DMS79 treated with DMSO at 0.1 percent for 48 hours (cell line): ENCODE results near the gene TANGO6.

Source experiments
- DNase-seq: peaks from one replicate; lab custom pipeline; 2025; lab: John Stamatoyannopoulos, UW

Gene TANGO6

DNA sequence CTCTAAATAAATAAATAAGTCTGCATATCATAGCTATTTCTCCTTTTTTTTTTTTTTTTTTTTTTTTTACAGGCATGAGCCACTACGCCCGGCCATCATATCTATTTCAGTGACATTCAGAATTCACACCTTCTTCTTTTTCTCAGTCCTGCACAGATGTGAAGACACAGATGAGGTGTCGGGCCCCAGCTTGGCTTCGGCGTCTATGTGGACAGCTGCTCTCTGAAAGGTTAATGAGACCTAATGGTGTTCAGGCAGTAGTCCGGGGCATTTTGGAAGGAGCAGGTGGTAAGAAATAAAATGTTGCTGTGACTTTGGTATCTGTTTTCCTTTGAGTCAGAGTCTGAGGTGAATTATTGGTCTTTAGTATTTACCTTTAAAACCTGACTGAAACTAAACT is 23.6 kb downstream of the TANGO6 start:
- DNase-seq = no peak

DNA sequence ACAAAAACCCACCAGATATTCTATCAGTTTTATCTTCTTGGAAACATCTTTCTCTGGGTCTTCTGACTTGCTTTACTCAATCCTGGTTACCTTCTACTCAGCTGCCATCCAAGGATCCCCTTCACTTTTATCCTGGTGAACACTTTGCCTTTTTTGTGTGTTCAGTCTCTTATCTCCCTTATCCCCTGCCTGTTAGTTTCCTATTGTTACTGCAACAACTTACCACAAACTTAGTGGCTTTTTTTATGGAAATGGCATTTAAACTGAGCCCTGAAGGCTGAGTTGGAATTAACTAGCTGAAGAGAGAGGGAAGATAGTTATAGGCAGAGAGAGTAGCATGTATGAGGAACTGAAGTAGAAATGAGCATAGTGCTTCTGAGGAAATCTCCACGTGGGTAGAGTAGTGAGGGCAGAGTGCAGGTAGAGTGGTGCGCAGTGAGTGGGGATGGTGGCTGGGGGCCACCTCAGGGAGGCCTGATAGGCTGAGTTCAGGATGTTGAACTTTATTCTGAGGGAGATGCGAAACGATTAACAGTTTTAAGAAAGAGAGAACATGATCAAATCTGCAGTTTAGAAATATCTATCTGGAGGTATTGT is 26.3 kb downstream of the TANGO6 start:
- DNase-seq = no peak

DNA sequence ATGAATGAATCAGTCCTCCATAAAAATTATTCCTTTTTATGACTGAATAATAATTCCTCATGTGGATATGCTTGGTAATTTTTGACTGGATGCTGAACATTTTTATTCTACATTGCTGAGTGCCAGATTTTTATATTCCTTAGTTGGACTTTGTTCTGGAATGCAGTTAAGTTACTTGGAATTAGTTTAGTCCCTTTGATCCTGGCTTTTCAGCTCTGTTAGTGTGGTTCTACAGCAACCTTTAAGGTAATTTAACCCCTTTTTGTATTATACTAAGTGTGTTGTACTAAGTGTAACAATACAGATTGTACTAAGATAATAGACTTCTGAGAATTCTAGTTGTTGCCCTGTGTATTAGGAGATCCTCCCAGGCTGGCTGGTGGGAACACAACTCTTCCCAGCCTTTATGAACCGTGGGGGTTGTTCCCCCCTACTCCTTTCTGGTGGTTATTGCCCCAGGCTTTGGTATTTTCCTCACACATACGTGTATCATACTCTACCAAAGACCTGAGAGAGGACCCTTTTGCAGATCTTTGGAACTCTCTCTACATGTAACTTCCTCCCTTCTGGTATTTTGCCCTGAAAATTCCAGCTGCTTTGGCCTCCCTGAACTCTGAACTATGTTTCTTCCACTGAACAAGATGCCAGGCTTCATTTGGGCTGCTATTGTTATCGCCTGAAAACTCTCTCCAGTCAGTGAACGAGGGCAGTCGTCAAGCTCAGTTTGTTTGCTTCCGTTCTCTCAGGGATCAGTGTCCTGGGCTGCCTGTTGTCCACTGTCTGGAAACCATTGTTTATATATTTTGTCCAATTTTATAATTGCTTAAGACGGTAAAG is 30.5 kb downstream of the TANGO6 start:
- DNase-seq = no peak

DNA sequence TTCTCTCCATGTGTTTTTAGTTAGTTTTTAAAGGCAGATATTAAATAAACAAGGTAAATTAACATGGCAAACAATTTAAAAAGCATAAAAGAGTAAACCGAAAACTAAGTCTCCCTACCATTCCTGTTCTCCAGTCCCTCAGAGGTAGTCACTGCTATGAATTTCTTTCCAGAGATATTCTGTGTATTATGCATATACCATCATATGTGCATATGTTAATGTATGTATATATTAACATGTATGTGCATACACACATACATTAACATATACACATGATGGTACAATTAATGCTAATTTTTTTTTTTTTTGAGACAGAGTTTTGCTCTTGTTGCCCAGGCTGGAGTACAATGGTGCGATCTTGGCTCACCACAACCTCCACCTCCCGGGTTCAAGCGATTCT is 32.5 kb downstream of the TANGO6 start:
- no peak for DNase-seq

DNA sequence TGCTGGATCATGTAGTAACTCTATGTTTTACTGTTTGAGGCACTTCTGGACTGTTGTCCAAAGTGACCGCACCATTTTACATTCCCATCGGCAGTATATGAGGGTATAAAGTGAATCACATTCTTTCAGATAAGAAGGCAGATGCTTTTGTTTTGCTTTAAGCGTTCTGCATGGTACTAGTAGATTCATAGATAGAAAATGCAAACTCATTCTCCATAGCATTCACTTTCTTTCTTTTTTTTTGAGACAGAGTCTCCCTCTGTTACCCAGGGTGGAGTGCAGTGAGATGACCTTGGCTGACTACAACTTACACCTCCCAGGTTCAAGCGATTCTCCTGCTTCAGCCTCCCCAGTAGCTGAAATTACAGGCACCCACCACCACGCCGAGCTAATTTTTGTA is 40.4 kb downstream of the TANGO6 start:
- DNase-seq = no peak

DNA sequence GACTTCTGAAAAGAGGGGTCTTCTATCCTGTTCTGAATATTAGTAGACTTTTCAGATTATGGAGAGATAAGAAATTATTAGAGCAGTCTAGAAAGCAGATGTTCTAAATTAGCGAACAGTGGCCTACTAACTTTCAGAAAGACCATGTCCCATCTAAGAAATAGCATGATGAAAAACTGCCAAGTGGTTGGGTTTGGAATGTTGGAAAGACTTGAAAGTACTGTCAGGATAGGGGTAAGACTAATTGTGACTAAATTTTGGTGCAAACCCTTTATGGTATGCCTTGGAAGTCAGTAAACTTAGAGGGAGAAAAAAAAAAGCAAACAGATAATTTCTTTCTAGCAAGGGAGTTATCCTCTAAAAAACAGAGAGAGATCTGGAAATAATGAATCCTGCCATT is 41.1 kb downstream of the TANGO6 start:
- DNase-seq = no peak

DNA sequence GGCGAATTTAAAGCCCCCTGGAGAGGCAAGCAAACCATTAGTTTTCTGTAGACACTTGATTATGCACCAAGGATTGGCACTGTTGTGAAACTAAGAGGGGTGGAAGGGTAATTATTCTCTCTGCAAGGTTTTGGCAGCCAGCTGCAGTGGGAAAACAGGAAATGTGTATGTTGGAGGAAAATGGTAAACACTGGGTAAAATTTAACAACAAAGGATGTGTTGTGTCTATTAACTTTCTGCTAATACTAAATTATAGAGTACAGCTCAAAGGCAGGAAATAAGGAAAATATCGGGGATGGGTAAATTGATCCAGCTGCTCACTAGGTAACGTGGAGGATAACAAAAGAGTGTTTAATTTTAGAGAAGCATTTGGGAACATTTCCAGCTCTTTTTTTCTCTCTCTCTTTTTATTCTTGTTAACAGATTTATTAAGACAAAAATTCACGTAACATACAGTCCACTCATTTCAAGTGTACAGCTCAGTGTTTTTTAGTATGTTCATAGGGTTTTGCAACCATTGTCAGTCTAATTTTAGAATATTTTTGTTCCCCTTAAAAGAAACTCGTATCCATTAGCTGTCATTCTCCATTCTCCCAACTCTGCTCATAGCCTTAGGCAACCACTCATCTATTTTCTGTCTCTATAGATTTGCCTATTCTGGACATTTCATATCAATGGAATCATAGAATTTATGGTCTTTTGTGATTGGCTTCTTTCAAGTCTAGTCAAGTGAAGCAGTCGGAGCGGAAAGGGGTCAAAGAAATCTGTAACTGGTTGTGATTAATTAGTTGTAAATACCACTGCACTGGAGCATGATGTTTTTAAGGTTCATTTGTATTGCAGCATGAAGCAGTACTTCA is 41.8 kb downstream of the TANGO6 start:
- DNase-seq = peak; percentile 69

DNA sequence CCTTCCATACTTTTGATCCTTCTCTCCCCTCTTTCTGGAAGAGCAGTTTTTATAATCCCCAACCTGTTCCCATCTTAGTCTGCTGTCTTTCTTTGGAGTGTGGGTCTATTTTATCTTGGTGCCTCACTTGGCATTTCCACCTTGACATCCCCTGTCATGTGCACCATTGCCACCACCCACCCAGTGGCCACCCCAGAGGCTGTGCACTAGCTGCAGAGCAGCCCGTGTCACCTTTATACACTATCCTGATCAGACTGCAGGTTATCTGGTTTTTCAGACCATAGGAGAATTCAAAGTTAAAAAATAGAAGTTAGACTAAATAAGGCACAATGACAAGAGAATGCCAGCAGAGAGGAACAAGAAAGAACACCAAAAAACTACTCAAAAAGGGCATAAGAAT is 43.8 kb downstream of the TANGO6 start:
- DNase-seq = no peak

DNA sequence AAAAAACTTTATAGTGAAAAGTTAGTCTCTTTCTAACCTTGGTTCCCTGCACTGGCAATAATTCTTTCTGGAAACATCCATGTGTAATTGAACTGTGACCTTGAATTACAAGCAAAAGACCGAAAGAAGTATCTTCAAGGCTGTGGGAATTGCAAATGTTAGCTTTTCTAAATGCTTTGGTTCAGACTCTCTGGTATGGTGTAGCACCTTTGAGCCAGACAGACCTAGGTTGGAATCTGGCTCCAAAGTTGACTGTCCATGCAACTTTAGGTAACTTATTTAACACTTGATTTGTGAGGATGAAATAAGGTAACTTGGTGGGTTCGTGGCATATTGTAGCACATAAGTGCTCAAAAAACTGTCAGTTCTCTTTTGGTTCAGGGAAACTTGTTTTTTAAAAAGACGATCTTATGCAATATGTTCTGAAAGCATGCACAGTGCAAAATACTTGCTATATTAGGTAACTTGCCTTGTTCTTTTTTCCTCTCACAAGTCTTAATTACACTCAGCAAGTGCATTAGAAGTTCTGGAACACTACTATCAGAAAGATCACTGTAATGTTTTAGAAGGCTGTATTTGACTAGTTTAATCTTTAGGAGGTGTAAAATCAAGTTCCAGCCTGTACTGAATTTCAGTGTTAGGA is 46.3 kb downstream of the TANGO6 start:
- DNase-seq = no peak

DNA sequence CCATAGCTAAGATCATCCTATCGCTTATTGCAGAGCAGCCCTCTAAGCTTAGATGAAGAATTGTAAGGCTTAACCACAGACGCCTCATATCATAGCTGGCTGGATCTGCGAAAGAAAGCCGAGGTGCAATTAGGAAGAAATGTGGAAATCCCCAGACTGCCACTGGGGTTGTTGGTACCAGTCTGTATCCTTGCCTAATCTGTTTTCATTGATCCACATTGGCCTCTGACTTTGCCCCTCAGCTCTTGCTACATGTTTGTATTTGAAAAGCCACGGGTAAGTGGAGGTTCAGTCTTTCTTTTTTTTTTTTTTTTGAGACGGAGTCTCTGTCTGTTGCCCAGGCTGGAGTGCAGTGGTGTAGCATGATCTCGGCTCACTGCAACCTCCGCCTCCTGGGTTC is 48.9 kb downstream of the TANGO6 start:
- DNase-seq = no peak

DNA sequence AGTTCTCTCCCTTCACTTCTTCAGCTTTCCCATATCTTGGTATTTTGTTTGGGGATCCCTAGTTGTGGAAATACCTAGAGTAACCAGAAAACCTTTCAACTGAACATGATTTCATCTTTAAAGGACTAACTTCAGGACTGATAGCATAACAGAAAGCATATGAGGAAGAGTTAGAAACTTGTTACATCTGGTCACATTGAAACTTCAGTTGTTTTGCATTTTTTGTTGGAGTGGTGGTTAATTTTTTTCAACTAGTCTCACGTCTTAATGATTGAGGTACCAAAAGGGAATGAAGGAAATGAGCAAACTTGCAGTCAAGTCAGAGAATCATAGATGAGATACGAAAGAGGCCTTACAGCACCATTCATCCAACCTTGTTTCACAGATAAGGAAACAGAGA is 49.6 kb downstream of the TANGO6 start:
- DNase-seq = no peak

DNA sequence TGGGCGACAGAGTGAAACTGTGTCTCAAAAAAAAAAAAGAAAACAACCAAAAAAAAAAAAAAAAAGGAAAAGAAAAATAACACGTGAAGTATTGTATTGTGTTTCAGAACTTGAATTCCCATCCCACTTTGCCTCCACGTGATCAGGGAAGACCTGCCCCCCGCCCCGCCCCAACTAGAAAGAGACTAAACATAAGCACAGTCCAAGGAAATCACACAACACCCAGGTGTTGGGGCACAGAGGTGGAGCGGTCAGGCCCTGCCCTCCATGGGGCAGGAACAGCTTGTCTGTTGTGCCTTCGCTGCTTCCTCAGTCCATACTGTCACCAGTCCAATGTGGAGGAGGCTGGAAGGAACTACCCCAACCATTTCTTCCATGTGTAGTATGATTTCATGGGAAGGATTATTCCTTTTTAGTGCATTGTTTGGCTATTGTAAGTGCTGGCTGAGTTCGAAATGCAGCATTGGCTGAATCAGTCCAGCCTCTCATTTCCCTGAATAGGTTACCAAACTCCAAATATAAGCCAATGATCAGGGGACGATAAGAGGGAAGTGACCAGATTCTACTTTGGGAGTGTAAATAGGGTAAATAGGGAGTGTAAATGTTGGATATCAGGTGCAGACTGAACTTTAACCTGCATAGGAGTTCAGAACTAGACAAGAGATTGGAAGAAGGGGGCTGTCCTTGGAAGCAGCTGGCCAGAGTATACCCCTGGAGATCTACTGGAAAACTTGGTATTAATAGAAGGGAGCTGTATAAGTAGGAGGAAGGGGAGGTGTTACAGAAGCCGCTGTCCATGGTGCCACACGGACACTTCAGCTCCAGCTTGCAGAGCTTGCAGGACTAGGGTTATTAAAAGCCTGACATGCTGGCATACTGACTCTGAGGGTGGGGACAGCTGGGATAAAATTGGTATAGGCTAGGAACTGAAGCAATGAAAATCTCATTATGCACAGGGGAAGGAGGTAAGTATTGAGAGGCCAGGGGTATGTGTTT is 50.7 kb downstream of the TANGO6 start:
- no peak for DNase-seq

DNA sequence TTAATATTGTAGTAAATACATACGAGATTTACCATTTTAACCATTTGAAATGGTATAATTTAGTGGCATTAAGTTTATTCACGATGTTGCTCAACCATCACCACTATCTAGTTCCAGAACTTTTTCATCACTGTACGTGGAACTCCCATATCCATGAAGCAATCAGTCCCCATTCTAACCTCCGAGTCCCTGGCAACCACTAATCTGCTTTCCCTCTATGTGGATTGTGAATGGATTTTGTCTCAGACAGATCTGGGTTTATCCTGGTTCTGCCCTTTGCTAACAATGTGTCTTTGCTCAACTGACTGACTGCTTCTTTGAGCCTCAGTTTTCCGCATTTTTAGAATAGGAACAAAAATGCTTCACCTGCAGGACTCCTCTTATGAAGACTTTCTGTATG is 51.4 kb downstream of the TANGO6 start:
- no peak for DNase-seq

DNA sequence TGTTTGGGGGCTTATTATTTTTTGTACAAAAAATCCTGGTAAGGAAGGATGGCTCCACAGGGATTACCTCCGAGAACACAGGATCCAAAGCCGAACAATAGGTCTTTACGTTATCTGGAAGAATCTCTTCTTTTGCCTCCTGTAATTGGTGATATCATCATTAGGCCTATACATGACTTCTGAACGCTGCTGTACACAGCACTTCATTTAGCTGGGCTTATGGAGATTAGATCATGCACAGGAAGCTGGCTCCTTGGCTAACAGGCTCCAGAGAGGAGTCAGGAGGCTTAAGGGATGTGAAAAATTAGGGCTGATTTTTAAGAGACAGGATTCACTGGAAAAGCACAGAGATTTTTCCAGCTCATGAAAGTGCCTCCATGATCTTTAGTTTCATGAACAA is 54.7 kb downstream of the TANGO6 start:
- no peak for DNase-seq

DNA sequence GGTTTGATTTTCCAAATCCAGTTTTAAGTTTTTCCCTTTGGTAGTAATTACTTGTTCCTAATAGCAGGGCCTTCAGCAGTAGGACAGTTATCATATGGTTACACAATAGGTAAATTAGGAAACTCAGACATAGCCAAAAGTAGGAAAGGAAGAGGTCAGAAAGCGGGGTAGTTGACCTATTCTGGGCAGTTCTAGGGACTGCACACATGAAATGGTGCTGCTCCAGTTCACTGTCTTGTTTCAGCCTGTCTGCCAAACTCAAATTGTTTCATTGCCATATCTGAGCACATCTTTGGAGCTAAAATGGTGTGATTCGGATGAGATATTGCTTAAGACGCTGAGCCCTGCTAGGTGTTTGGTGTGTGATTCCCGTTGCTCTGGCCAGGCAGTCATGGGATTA is 56.7 kb downstream of the TANGO6 start:
- DNase-seq = no peak

DNA sequence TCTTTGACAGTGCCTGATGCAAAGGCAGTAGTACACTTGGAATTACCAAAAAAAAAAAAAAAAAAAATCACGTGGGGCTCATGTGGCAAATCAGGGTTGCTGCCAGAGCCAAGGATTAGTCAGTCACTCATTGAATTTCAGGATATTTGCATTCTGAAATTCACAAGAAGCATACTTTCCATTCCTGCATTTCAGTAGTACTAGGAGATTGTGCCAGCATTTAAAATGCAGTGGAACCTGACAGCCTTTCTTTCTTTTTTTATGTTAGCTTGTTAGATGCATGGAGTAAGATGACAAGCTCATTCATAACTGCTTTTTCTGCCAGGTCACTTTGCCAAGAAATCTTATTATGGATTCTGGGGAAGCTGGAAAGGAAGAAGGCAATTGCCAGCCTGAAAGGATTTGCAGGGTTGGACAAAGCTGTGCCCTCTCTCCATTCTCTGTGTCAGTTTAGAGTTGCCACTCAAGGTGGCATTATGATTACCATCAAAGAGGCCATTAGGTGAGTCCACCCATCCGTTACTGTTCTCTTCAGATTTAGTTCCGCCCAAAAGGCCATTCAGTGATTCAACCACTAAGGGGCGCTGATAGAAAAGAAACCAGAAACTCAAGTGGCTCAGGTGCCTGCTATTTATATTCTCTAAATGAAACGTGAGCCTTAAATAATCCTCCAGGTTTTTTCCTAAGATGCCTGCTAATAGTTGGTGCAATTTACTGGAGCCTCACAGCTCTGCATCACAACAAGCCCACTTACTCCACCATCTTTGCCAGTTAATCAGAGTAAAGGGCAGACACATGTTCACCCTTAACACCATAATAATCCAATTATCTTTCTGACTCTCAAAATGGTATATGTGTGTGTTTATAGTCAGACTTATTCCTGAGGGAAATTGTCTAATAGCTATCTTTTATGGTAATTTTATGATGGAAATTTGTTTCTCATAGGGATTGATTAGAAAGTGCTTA is 59.0 kb downstream of the TANGO6 start:
- peak; percentile 93 for DNase-seq

DNA sequence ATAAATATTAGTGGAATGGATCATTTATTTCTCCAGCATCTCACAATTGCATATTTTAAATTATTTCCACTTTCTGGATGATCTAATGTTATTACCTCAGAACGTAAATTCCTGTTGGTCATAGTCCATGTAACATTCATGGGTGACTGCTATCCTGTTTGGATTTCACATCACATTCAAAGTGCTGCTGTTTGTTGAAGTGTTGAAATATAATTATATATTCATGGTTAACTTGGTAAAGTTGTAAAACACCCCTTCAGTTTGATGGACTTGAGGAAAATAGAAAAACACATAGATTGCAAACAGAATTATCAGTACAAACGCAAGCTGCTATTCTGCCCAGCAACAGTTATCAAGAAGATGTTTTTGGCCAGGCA is 59.6 kb downstream of the TANGO6 start:
- DNase-seq = peak; percentile 63

DNA sequence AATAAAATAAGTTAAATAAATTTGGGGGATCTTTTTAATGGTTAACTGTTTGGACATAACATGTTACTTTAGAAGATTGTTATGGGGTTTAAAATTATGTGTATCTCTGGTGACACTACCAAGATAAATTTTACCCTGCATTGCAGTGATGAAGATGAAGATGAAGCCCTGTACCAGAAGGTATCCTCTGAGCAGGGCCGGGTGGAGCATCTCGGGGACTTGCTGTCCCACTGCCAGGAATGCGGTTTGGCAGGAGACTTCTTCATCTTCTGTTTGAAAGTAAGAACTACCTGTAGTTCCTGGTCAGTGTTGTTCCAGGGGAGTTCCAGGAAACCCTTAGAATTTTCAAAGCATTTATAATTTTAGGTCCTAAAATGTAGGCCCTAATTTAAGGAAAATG is 64.0 kb downstream of the TANGO6 start:
- DNase-seq = no peak

DNA sequence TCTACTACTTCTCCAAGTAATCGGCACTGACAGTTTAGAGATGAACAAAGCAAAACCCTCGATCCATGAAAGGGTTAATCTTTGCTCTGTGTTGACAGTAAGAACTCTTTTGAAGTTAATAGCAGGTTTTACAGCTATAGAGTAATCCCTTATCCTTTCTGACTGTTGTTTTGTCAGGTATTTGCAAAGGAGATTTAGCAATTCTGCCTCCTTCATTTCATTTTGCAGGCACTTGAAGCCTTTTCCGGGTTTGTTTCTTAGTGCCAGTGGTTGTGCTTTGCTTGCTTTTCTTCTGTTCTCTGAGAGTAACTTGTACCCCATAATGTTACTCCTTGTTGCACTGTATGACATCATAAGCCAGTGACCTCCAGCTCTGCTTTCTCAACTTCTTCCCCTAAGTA is 64.5 kb downstream of the TANGO6 start:
- DNase-seq = no peak

DNA sequence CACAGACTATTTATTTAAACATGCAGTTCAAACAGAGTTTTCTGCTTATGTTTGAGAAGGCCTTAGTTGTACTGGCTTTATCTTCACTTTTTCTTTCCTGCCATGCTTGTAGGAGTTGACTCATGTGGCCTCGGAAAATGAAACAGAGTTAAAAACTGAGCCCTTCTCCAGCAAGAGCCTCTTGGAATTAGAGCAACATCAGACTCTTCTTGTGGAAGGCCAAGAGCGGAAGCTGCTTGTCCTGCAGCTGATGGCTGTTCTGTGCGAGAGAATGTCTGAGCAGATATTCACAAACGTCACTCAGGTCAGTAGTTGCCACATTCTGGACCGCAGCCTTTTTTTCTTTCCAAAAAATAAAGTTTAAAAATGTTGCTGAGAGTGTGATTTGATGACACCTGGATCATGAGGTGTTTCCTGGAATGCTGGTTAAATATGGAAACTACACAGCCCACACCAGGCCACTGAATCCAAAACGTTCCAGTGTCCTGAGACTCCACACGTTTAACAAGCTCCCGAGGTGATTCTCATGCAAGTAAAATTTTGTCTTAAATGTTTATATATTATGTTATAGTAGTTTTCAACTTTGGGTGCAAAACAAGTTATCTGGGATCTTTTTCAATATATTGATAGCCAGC is 65.9 kb downstream of the TANGO6 start:
- no peak for DNase-seq
